ENCODE data around the gene SEC22C.
"Not testable (repeated sequence)": the region's sequence is repeated elsewhere in the genome, so short reads cannot be mapped to it uniquely, and the experiment has no call there.

- TF ChIP-seq CTCF, MAX (IDR thresholded peaks at IDR 0.05; ENCODE audit: low read depth, low read length): not testable (repeated sequence)
Observed at GRCh38 chr3:42579346-42579745, 2.4 kb downstream of the SEC22C start.
